ENCODE data around the gene GPR161. TPM values are rescaled to one million over a fixed set of nuclear protein-coding genes. Genes with fewer than 3 reads are reported as not detected.

Gene GPR161
- polyA plus RNA-seq, 12 donors: 9.8 to 17.6 (median 13.0) TPM; not detected in 1

- DNase-seq: no peak
Observed at GRCh38 chr1:168148916-168149315, 12.2 kb upstream of the GPR161 start.

GRCh38 chr1:168146626-168147025, 9.9 kb upstream of the GPR161 start:
- DNase-seq: no peak

DNA sequence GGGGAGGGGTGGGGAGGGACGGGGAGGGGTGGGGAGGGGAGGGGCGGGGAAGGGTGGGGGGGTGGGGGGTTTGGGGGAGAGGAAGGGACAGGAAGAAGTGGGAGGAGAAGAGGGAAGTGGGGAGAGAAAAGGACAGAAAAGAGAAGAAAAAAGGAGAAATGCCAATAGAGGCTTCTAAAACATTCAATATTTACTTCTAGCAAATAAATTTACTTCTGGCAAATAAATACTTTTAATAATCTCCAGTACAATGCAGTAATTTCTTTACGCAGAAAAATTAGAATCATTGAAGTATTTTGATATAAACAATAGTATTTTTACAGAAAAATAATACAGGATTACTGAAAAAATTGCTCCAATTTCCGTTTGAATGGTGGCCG, 9.4 kb upstream of the GPR161 start:
- no peak for DNase-seq

DNA sequence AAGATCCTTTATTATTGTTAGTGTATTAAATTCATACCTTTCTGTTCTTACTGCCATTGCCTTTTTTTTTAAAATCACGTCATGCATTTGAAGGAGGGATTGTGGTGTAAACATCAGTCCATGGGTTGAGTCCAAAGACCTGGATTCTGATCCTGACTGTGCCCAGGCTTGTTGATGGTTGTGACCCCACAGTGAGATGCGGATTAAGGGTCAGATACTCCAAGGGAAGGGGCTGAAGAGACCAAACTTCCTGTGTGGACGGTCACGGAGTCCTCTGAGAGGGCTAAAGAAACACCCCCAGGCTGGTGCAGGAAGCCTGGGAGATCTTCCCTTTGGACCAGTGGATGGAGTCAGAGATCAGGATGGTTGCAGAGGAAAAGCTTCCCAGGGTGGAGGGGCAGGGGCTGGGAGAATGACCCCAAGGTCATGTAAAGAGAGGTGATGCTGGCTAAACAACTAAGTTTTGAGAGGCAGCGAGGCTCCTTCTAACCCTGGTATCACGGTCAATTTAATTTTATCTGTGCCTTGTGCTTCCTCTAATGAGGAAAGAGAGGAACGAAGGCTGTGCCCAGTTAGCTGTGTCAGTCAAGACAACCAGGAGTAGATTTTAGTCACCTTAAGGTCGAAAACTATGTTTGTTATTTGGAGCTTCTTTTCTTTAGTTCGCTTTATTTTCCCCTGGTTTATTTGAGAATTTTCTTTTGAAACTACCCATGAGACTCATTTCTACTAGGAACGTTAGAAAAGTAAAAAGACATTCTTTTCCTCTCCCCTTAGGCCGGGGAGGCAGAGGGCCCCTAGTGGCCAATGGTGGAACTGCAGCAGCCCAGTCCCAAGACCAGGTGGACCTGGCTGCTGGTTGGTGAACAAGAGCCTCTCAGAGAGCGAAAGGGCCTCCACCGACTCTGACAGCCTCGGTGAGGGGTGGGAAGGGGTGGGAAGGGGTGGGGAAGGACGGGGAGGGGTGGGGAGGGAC, 8.7 kb upstream of the GPR161 start:
- DNase-seq: peak; percentile 86

DNA sequence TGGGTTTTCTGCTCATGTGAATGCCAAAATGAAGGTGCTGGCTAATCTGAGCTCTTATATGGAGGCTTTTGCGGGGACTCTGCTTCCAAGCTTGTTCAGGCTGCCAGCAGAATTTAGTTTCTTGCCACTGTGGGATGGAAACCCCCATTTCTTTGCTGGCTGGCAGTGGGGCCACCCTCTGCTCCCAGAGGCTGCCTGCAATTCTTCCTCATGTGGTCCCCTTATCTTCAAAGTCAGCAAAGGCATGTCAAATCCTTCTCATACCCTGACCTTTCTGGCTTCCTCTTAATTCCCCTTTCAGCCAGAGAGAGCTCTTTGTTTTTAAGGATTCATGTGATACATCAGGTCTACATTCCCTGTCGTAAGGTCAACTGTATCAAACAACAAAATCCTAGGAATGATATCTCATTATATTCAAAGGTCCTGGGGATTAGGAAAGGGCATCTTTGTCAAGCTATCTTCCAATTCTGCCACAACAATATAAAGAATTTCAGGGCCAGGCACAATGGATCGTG, 5.2 kb upstream of the GPR161 start:
- no peak for DNase-seq

DNA sequence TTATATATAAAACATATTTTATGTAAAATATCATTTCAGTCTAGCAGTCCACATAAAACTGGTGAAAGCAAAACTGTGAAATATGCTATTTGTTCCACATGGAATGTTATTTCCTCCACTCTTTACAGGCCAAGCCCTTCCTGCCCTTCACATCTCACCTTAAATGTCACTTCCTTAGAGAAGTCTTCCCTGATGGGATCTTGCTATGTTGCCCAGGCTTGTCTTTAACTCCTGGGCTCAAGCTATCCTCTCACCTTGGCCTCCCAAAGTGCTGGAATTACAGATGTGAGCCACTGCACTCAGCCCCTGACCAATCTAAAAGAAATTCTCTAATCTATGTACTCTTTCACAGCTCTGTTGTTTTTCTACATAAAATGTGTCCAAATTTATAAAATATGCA, 2.3 kb upstream of the GPR161 start:
- no peak for DNase-seq

DNA sequence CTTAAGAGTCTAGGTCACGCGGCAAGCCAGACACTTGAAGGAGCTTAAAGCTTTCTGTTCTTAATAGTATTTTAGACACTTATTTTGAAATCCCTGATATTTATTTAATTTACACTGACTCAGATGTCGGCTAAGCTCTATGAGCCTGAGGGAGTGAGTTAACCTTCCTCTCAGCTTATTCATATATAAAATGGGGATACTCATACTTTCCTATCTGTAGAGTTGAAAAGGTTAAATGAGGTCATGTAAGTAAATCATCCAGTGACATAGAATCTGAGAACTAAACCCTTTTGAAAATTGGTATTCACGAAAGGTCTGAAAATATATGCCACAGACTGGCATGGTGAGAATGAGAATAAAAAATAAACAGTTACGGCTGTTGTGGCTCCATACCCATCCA, 1.4 kb upstream of the GPR161 start:
- no peak for DNase-seq

GRCh38 chr1:168137515-168137821, 738 bp upstream of the GPR161 start:
- no peak for DNase-seq

- DNase-seq: peak; percentile 17
Observed at GRCh38 chr1:168135921-168136708, 615 bp downstream of the GPR161 start.

- DNase-seq: no peak
Observed at GRCh38 chr1:168135116-168135920, 1.4 kb downstream of the GPR161 start.

- DNase-seq: no peak
Observed at GRCh38 chr1:168134642-168135041, 2.1 kb downstream of the GPR161 start.

DNA sequence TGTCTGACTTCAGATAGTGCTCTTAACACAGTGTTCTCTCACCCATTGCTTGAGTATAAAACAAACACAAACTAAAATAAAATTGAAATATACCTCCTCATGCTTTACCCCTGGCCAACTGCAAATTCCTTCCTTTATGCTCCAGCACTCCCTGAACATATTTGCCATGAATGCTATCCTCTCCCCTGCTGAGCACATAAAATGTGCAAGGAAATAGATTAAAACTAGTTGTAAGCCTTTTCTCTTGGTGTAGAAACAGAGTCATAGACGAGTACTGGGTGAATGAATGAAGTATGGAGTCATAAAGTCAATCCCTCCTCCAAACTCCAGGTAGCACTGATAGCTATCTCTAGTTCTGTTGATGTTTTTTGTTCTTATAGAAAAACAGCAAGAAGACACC, 2.6 kb downstream of the GPR161 start:
- no peak for DNase-seq

GRCh38 chr1:168129933-168130332, 6.8 kb downstream of the GPR161 start:
- no peak for DNase-seq

GRCh38 chr1:168127503-168127902, 9.2 kb downstream of the GPR161 start:
- no peak for DNase-seq

GRCh38 chr1:168125051-168125450, 11.7 kb downstream of the GPR161 start:
- no peak for DNase-seq

DNA sequence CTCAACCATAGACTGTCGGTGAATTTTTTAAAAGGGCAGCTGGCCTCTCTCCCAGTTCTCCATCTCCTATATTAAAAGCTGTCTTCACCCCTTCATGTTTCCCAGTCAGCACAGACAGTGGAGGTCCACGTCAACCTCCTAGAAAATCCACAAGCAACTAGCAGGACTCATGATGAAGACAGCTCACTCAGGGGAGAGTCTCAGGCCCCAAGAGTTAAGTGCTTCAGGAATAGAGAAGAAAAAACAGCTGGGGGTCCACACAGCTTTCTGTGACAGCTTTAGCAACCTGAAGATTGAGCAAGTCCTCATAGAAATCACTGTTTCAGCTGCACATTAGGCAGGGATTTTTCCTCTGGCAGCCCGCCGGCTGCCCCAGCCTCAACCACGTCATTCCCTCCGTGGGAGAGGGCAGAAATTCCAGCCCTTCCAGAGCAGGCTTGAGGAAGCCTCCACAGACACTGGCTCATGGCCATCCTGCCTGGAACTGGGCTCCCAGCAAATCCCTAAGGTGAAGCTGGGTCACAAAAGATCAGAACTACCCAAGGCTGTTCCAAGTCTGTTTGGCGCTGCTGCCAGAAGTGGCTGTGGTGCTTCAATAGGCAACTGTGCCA, 15.2 kb downstream of the GPR161 start:
- peak; percentile 37 for DNase-seq

DNA sequence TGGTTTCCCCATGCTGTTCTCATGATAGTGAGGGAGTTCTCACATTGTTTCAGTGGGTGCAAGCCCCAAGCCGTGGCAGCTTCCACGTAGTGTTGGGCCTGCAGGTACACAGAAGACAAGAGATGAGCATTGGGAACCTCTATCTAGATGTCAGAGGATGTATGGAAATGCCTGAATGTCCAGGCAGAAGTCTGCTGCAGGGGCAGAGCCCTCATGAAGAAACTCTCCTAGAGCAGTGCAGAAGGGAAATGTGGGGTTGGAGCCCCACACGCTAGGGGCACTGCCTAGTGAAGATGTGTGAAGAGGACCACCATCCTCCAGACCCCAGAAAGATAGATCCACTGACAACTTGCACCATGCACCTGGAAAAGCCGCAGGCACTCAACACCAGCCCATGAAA, 17.0 kb downstream of the GPR161 start:
- no peak for DNase-seq

DNA sequence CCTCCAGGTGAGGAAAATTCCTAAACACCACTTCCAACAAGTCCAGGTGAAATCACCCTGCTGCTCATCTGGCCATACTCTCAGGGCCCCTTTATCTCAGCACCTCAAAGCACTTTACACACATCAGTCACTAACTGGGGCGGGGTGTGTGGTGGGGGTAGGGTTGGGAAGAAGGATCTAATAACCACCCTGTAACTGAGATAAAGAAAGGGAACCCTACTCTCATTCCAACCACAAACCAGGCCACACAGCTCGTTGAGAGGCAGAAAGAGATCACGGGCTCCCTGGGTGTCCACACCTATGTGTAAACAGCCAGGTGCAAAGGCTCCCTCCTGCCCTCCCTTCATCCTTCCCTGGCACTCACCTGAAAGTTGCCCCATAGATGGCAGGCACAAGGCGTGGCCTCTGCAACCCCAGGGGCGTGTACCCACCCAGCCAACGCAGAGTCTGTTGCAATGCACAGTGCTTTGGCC, 20.4 kb downstream of the GPR161 start:
- DNase-seq: no peak

DNA sequence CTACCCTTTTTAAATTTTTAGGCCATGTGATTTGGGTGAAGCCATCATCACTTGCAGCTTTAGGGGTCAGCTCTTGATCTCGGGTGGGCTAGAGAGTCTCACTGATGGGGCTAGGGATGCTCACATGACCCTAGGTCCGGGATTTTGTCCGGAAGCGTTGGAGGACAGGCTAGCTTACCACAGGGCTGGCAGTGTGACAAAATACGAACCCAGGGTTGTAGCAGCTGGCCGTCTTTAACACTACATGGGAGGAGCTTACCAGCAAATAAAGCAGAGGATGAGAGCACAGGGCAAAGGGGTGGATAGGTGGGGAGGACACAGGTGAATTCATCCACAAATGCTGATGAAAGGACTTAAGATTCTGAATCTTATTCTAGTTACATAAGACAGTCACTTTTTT, 21.9 kb downstream of the GPR161 start:
- DNase-seq: no peak

- no peak for DNase-seq
Observed at GRCh38 chr1:168112673-168113305, 23.9 kb downstream of the GPR161 start.

Measured in muscle of arm (tissue), 12 donors.